GM18909 (cell line): ENCODE results near the gene ACMSD.
"Not testable (repeated sequence)": the region's sequence is repeated elsewhere in the genome, so short reads cannot be mapped to it uniquely, and the experiment has no call there.

Experiments used
- ATAC-seq: cut with Tn5 transposase; IDR thresholded peaks from one replicate; pipeline ENCODE4 v1.9.1; 2021; ENCODE audit warnings: mild to moderate bottlenecking; ENCODE audit not compliant: unreplicated experiment, poor library complexity

ACMSD gene

GRCh38 chr2:134846213-134846612, 7.8 kb downstream of the ACMSD start:
- ATAC-seq = no peak

- not testable (repeated sequence) for ATAC-seq
These were observed 9.2 kb downstream of the ACMSD start for GRCh38 chr2:134847582-134847981.

- ATAC-seq = no peak
These were observed 14.1 kb downstream of the ACMSD start for GRCh38 chr2:134852518-134852917.

- no peak for ATAC-seq
These were observed 17.3 kb downstream of the ACMSD start for GRCh38 chr2:134855709-134856108.

- no peak for ATAC-seq
These were observed 19.8 kb downstream of the ACMSD start for GRCh38 chr2:134858245-134858644.

GRCh38 chr2:134861173-134861572, 22.8 kb downstream of the ACMSD start:
- ATAC-seq = no peak

- ATAC-seq = no peak
These were observed 23.7 kb downstream of the ACMSD start for GRCh38 chr2:134862069-134862468.

GRCh38 chr2:134862674-134863073, 24.3 kb downstream of the ACMSD start:
- no peak for ATAC-seq

GRCh38 chr2:134863446-134863845, 25.0 kb downstream of the ACMSD start:
- ATAC-seq = no peak

- ATAC-seq = no peak
These were observed 26.8 kb downstream of the ACMSD start for GRCh38 chr2:134865067-134865787.

- ATAC-seq = no peak
These were observed 28.2 kb downstream of the ACMSD start for GRCh38 chr2:134866498-134867099.

GRCh38 chr2:134869946-134870736, 31.7 kb downstream of the ACMSD start:
- no peak for ATAC-seq

- no peak for ATAC-seq
These were observed 34.7 kb downstream of the ACMSD start for GRCh38 chr2:134873152-134873551.

- ATAC-seq = no peak
These were observed 36.9 kb downstream of the ACMSD start for GRCh38 chr2:134875309-134875708.

- ATAC-seq = no peak
These were observed 44.4 kb downstream of the ACMSD start for GRCh38 chr2:134882773-134883172.

GRCh38 chr2:134883552-134884293, 45.3 kb downstream of the ACMSD start:
- ATAC-seq = no peak

GRCh38 chr2:134884435-134884834, 46.0 kb downstream of the ACMSD start:
- ATAC-seq = no peak

GRCh38 chr2:134892282-134893035, 54.0 kb downstream of the ACMSD start:
- ATAC-seq = no peak

- ATAC-seq = no peak
These were observed 59.5 kb downstream of the ACMSD start for GRCh38 chr2:134897932-134898331.

- ATAC-seq = no peak
These were observed 60.8 kb downstream of the ACMSD start for GRCh38 chr2:134899204-134899603.
